Fibroblast of lung (primary cell): ENCODE measurements around the gene BZW2.

ENCODE experiments used
- EZH2 ChIP-seq: IDR thresholded peaks from 2 replicates; pipeline ENCODE4 v1.5.1; 2012; ENCODE audit warnings: low read length, control low read depth, mild to moderate bottlenecking; ENCODE audit errors: missing control alignments
- TF ChIP-seq, protein P1 (sequence below), 2 donors: IDR thresholded peaks in 1 of 2; conservative IDR thresholded peaks in 1 of 2; 1 replicate in 1 of 2; 2 replicates in 1 of 2; pipeline ENCODE4 v1.5.1; 2011 to 2012; ENCODE audit warnings: low read length in 2 of 2, control low read depth in 1 of 2, inconsistent platforms in 1 of 2, low read depth in 1 of 2, mild to moderate bottlenecking in 1 of 2

DNA sequence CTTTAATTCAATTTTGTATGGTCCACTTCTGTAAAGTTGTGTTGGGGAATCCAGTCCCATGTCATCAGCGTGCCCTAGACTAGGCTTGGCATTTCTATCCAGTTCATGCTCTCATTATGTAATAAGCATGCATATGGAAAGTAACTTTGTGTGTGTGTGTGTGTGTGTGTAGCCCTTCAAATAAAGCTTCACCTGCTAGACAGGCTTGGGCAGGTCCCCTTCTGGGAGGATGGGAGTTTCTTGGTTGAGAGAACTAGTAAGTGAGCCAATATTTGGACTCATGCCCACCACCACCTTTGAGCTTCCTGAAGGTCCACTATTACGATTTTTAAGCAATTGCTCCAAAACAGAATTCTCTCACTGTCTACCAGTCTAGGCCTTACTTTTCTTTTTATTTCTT lies 6.9 kb downstream of the BZW2 start:
- no peak for TF ChIP-seq EZH2
- TF ChIP-seq, protein P1, sequence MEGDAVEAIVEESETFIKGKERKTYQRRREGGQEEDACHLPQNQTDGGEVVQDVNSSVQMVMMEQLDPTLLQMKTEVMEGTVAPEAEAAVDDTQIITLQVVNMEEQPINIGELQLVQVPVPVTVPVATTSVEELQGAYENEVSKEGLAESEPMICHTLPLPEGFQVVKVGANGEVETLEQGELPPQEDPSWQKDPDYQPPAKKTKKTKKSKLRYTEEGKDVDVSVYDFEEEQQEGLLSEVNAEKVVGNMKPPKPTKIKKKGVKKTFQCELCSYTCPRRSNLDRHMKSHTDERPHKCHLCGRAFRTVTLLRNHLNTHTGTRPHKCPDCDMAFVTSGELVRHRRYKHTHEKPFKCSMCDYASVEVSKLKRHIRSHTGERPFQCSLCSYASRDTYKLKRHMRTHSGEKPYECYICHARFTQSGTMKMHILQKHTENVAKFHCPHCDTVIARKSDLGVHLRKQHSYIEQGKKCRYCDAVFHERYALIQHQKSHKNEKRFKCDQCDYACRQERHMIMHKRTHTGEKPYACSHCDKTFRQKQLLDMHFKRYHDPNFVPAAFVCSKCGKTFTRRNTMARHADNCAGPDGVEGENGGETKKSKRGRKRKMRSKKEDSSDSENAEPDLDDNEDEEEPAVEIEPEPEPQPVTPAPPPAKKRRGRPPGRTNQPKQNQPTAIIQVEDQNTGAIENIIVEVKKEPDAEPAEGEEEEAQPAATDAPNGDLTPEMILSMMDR (conservative IDR thresholded peaks at IDR 0.05 in 1 of 2, IDR thresholded peaks at IDR 0.05 in 1 of 2; ENCODE audit: low read depth in 1 of 2, low read length in 2 of 2): no peak
